Measurements from ENCODE around the gene ASB17.

- TF ChIP-seq POLR2AphosphoS5 (IDR thresholded peaks at IDR 0.05) (no peak), CTCF (IDR thresholded peaks at IDR 0.05) (no peak), EP300 (IDR thresholded peaks at IDR 0.05) (no peak), POLR2A (IDR thresholded peaks at IDR 0.05) (no peak)
These were observed 19.8 kb upstream of the ASB17 start for GRCh38 chr1:75952016-75952415.
